HG03575 (cell line): ENCODE measurements around the gene SLIT3.

Source experiments
- ATAC-seq: cut with Tn5 transposase; IDR thresholded peaks from one replicate; pipeline ENCODE4 v1.9.1; 2021; ENCODE audit not compliant: unreplicated experiment, insufficient number of reproducible peaks, low FRiP score; ENCODE audit errors: extremely low read depth

SLIT3 gene

GRCh38 chr5:169079697-169080096 lies 221.2 kb downstream of the SLIT3 start:
- ATAC-seq = no peak

GRCh38 chr5:169074839-169075238 lies 226.1 kb downstream of the SLIT3 start:
- no peak for ATAC-seq

- no peak for ATAC-seq
Measured at GRCh38 chr5:169072233-169072632, 228.7 kb downstream of the SLIT3 start.

GRCh38 chr5:169070413-169070812 lies 230.5 kb downstream of the SLIT3 start:
- no peak for ATAC-seq

GRCh38 chr5:169067751-169068173 lies 233.2 kb downstream of the SLIT3 start:
- ATAC-seq = no peak

GRCh38 chr5:169065400-169065799 lies 235.5 kb downstream of the SLIT3 start:
- ATAC-seq = no peak

GRCh38 chr5:169064093-169064492 lies 236.8 kb downstream of the SLIT3 start:
- no peak for ATAC-seq

- no peak for ATAC-seq
Measured at GRCh38 chr5:169063316-169063953, 237.5 kb downstream of the SLIT3 start.

GRCh38 chr5:169062690-169063089 lies 238.2 kb downstream of the SLIT3 start:
- no peak for ATAC-seq

- ATAC-seq = no peak
Measured at GRCh38 chr5:169054506-169054905, 246.4 kb downstream of the SLIT3 start.

- no peak for ATAC-seq
Measured at GRCh38 chr5:169052207-169052606, 248.7 kb downstream of the SLIT3 start.

- no peak for ATAC-seq
Measured at GRCh38 chr5:169051351-169051750, 249.6 kb downstream of the SLIT3 start.

GRCh38 chr5:169050636-169051035 lies 250.3 kb downstream of the SLIT3 start:
- no peak for ATAC-seq

- ATAC-seq = no peak
Measured at GRCh38 chr5:169050146-169050571, 250.8 kb downstream of the SLIT3 start.

- ATAC-seq = no peak
Measured at GRCh38 chr5:169049712-169050111, 251.2 kb downstream of the SLIT3 start.

- no peak for ATAC-seq
Measured at GRCh38 chr5:169048181-169049125, 252.5 kb downstream of the SLIT3 start.

GRCh38 chr5:169044962-169045361 lies 256.0 kb downstream of the SLIT3 start:
- ATAC-seq = no peak

- ATAC-seq = no peak
Measured at GRCh38 chr5:169041180-169041579, 259.8 kb downstream of the SLIT3 start.

- no peak for ATAC-seq
Measured at GRCh38 chr5:169039592-169039991, 261.3 kb downstream of the SLIT3 start.

GRCh38 chr5:169037466-169037865 lies 263.5 kb downstream of the SLIT3 start:
- no peak for ATAC-seq
